CD4-positive, alpha-beta T cell treated with Interferon alpha-2 for 1 hour (primary cell): ENCODE measurements around the gene KCTD19.

Experiments used
- DNase-seq, 2 donors: peaks; one replicate each; pipeline ENCODE4 v3.0.0-alpha.2; 2020 to 2022

KCTD19 gene

GRCh38 chr16:67312719-67313118, 13.8 kb downstream of the KCTD19 start:
- no peak for DNase-seq

- DNase-seq = no peak
Measured at GRCh38 chr16:67311607-67312488, 14.7 kb downstream of the KCTD19 start.

DNA sequence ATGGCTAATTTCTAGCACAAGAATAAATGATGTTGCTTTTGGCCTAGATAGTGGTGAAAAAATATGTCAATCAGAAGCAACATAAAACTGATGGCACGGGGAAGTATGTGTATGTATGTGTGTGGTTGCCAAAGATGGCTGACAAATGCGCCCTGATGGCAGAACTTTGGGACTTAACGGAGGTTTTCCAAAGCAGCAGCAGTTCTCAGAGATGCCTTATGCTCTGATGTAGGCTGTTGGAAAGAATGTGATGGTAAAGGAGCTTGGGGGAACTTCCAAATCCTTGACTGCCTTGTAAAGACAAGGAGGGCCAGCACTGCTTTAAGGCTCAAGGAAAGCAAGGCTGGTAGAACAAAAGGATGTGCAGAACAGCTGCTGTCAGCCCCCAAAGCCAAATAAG, 16.0 kb downstream of the KCTD19 start:
- DNase-seq = no peak

GRCh38 chr16:67305216-67306071, 21.1 kb downstream of the KCTD19 start:
- DNase-seq = no peak

DNA sequence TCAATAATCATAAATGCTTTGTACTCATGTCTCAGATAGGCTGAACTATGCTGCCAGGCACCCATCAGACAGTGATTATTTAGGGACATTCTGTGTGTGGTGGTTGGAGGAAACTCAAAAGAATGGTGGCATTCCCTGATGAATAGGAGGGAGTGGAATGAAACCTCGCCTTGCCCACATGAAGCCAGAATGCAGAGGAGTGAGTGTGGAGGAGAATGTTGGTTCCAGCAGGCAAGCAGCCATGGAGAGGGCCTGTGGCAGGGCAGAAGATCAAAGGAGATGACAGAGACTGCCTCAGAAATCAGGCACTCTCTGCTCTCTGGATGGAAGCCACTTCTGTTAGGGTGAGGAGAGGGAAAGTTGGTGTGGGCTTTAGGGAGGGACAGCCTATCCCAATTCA, 22.5 kb downstream of the KCTD19 start:
- DNase-seq = no peak

DNA sequence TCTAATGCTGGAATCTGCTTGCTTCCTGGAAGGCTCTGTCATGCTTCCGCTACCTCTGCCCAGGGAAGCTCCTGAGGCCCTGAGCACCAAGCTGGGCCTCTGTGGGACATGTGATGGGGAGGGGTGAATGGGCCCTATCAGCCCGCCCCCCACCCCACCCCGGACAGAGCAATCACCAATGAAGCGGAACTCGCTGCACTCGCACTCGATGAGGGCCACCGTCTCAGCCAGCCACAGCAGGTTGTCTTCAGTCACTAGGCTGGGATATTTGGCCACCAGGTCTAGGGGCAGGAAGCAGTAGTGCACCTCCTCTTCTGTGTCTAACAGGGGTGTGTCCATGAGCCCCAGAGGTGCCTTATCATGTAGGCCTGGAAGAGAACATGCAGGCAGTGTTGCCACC, 23.6 kb downstream of the KCTD19 start:
- no peak for DNase-seq

DNA sequence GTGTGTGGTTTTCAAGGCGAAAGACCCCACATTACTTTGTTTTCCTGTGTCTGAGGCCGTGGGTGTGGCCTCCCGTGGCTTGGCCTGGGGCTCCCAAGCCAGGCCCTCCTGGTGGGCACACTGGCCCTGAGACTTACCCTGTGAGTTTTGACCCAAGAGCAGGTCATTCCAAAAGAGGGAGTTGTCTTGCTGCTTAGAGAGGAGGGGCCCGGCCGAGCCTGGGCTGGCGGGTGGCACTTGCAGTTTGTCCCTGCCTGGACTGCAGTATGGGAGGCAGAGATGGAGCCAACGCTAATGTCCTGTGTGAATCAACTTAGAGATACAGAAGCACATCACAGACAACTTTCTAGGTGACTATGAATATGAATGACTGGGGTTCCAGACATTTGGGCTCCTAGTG, 24.5 kb downstream of the KCTD19 start:
- DNase-seq = no peak

GRCh38 chr16:67301080-67301782, 25.3 kb downstream of the KCTD19 start:
- DNase-seq = no peak

DNA sequence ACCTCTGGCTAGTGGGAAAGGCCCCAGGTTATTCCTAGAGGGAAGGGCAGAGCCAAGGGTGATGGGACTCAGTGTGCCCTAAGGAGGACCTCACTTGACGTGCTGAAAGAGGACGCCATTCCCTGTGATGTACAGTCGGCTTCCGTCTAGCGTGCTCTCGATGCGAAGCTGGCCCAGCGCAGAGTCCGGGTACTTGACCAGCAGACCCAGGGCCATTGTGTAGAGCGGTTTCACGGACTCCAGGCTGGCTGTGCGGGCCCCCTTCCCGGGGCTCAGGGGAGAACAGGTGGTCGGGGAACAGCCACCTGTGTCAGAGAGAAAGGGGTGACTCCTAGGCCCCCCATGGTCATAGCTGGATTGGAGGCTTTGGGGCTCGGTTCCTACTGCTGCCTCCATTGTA, 27.3 kb downstream of the KCTD19 start:
- no peak for DNase-seq

DNA sequence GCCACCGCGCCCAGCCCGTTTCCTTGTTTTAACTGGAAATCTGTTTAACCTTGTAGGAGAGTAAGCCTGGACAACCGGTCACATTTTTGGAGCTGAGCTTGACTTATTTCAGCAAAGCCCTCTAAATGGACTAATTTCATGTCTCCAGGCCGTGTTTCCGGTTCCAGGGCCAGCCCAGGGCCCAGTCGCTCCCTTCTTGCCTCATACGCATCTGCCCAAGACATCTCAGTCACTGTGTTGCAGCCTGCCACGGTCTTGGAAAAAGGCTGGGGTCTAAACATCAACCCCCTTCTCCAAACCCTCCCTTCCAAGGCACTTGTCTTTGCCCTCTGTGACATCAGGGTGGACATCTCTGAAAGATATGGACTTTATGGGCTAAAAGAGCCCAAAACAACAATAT, 28.3 kb downstream of the KCTD19 start:
- DNase-seq = no peak

DNA sequence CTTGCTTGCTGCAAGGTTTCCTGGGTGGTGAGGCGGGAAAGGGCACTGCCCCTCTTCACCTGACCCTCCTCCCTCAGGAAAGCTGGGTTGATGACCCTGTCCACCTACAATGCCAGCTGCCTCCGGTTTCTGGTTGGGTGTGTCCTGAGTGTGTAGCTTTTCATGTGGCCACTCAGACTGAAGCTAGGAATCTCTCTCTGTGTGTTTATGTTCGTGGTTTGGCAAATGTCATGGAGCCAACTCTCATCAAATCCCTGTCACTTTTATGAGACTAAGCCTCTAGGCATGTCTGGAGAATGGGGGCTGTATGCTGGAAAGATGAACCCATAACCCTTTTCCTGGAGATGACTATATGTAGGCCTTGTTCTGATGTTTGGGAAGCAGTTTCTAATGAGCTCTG, 30.1 kb downstream of the KCTD19 start:
- DNase-seq = no peak

DNA sequence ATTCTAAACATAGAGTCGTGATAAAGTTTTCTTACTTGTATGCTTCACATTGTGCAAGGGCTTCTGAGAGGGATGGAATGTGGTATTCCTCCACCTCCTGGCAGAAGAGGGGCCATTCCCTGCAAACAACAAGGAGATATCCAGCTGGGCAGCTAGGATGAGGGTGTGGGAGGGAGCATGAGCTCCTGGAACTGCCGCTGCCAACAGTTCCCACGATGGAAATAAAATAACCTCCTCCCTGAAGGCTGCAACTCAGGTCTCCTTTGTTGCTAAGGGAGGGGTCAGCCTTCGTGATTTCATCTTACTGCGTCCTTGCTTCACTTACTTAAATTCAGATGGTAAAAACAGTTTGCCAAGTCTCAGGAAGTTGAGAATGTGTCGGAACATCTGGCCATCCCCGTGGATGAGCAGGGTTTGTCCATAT, 31.6 kb downstream of the KCTD19 start:
- DNase-seq = no peak

- no peak for DNase-seq
Measured at GRCh38 chr16:67294171-67294757, 32.3 kb downstream of the KCTD19 start.

DNA sequence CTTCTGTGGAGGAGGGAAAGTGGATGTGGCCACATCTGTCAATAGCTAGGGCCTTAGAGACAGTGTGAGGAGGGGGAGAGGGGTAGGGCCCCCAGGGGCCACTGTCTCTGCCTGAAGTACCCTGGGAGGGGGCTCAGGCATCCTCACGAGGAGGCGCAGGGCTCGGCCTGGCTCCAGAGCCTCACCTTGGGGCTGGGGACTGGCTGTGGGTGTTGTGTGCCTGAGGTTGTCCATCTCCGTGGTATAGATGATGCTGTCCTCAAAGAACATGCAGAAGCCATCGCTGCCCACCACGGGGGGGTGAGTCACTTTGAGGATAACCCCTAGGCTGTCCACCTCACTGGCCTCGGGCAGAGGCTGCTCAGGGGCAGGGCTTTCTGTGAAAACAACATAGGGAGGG, 35.1 kb downstream of the KCTD19 start:
- DNase-seq = no peak

GRCh38 chr16:67287960-67288359, 38.6 kb downstream of the KCTD19 start:
- no peak for DNase-seq

GRCh38 chr16:67286441-67287235, 39.9 kb downstream of the KCTD19 start:
- DNase-seq = no peak

DNA sequence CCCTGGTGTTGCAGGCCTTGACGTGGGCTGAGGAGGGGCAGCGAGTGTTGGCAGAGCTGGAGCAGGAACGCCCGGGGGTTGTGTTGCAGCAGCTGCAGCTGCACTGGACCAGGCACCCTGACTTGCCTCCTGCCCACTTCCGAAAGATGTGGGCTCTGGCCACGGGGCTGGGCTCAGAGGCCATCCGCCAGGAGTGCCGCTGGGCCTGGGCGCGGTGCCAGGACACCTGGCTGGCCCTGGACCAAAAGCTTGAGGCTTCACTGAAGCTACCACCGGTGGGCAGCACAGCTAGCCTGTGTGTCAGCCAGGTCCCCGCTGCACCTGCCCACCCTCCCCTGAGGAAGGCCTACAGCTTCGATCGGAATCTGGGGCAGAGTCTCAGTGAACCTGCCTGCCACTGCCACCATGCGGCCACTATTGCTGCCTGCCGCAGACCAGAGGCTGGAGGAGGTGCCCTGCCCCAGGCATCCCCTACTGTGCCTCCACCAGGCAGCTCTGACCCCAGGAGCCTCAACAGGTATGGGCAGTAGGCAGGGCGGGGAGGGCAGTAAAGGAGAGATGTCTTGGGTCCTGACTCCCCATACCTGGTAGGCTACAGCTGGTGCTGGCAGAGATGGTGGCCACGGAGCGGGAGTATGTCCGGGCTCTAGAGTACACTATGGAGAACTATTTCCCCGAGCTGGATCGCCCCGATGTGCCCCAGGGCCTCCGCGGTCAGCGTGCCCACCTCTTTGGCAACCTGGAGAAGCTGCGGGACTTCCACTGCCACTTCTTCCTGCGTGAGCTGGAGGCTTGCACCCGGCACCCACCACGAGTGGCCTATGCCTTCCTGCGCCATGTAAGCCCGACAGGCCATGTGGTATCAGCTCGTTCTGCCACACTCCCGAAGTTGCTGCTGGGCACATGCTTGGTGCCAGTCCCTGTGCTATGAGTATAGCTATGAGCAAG, 41.6 kb downstream of the KCTD19 start:
- no peak for DNase-seq

GRCh38 chr16:67283826-67284555, 42.5 kb downstream of the KCTD19 start:
- DNase-seq = no peak

DNA sequence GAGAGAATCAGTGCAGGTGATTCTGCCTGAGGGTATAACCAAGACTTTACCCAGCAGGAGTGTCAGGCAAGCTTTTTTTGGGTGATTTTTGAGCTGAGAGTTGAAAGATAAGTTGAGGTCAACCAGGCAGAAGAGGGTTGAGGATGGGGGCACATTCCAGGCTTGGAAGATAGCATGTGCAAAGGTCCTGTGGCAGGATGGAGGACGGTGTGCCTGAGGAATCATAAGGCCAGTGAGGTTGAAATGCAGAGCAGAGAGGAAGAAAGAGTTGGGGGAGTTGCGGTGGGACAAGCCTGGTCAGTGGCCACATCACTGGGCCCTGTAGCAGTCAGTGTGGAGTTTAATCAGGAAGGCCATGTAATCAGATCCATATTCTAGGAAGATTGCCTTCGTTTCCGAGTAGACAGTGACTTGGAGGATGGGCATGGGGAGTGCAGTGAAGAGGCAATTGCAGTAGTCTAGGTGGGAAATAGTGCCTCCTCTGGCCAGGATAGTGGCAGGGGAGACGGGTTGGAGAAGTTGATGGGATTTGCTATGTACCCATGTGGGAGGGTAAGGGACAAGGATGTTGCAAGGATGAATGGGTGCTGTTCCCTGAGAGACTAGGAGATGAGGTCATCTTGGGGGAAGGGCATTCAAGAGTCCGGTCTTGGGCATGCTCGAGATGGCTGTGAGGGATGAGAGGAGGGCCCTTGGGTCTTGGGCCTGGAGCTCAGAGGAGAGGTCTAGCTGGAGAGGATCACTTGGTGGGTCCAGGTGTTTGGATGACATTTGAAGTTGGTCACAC, 43.3 kb downstream of the KCTD19 start:
- DNase-seq = no peak
